HCT116 (cell line): Measurements from ENCODE around the gene IL9. TPM values are rescaled to one million over a fixed set of nuclear protein-coding genes. Genes with fewer than 3 reads are reported as not detected.

Experiments used
- ATAC-seq: fragments of 200-7000 bp; cut with Tn5 transposase; 2 replicates; pipeline ENCODE4 v1.9.1; 2020; ENCODE audit warnings: mild to moderate bottlenecking, moderate library complexity
- BruUV-seq: library from RNA; stranded (reverse); fragments of 400-500 nt; replicated peaks from 2 replicates; lab custom pipeline; 2021; lab: Mats Ljungman, UMichigan
- CTCF ChIA-PET: fragments of 300-600 bp; sonication (Branson Sonifier 250); formaldehyde crosslinking; loops from one replicate; lab custom pipeline; 2021; ENCODE audit warnings: antibody characterized with exemption; lab: Charles Lee
- POLR2A ChIA-PET: fragments of 300-600, 350-600 bp; sonication (Branson Sonifier 250); formaldehyde crosslinking; loops from one replicate; lab custom pipeline; 2021; ENCODE audit warnings: antibody characterized with exemption; lab: Charles Lee
- RAD21 ChIA-PET, 2 experiments: fragments of 300-600 bp; sonication (Branson Sonifier 250); formaldehyde crosslinking; loops; one replicate each; lab custom pipeline; 2023; ENCODE audit warnings: low total read pairs in 2 of 2; ENCODE audit not compliant: uncharacterized antibody in 2 of 2, unreplicated experiment in 2 of 2, low non-redundant PET in 1 of 2; lab: Charles Lee
- DNase-seq: peaks from one replicate; pipeline ENCODE4 v3.0.0-alpha.2; 2010; ENCODE audit warnings: low read depth, low spot score
- H2AFZ ChIP-seq: fragments of 200-600 bp; shearing (Covaris generic), sonication (generic); 2 replicates; pipeline ENCODE4 v1.6.1; 2017; ENCODE audit warnings: low read depth, mixed run types, mixed read lengths, antibody characterized with exemption, low read length; ENCODE audit not compliant: poor library complexity, severe bottlenecking
- H3K27ac ChIP-seq: 2 replicates; pipeline ENCODE4 v1.5.1; 2012; ENCODE audit warnings: low read depth, low read length
- H3K27me3 ChIP-seq: fragments of 200-600 bp; sonication (generic); 2 replicates; pipeline ENCODE4 v1.6.1; 2016; ENCODE audit warnings: mixed run types, low read length, mixed read lengths; ENCODE audit not compliant: insufficient read depth
- H3K36me3 ChIP-seq, 2 experiments: fragments of 200-500 bp in 1 of 2; fragments of 200-600 bp in 1 of 2; sonication (Bioruptor generic) in 1 of 2; sonication (generic) in 1 of 2; 2 replicates each; pipeline versions ENCODE4 v1.5.1 to v1.6.1; 2014 to 2016; ENCODE audit warnings: low read length in 2 of 2, inconsistent platforms in 1 of 2, mixed read lengths in 1 of 2, mixed run types in 1 of 2; ENCODE audit not compliant: insufficient read depth in 2 of 2, control insufficient read depth in 1 of 2
- H3K4me1 ChIP-seq, 2 experiments: fragments of 200-600 bp in 1 of 2; sonication (generic) in 1 of 2; 2 replicates each; pipeline versions ENCODE4 v1.5.1 to v1.6.1; 2012 to 2017; ENCODE audit warnings: low read length in 2 of 2, inconsistent platforms in 1 of 2, mild to moderate bottlenecking in 1 of 2, mixed read lengths in 1 of 2, mixed run types in 1 of 2, moderate library complexity in 1 of 2; ENCODE audit not compliant: insufficient read depth in 2 of 2, control insufficient read depth in 1 of 2
- H3K4me2 ChIP-seq: fragments of 200-600 bp; sonication (generic); 2 replicates; pipeline ENCODE4 v1.6.1; 2017; ENCODE audit warnings: mixed run types, low read length, mixed read lengths
- H3K4me3 ChIP-seq, 2 experiments: fragments of 200-600 bp in 1 of 2; sonication (generic) in 1 of 2; replicated peaks in 1 of 2; 2 replicates each; pipeline ENCODE4 v1.5.1; 2011 to 2016; ENCODE audit warnings: low read length in 2 of 2, control low read depth in 1 of 2, low read depth in 1 of 2, mild to moderate bottlenecking in 1 of 2, mixed read lengths in 1 of 2, mixed run types in 1 of 2
- H3K79me2 ChIP-seq: fragments of 200-600 bp; sonication (generic); 2 replicates; pipeline ENCODE4 v1.6.1; 2017; ENCODE audit warnings: mild to moderate bottlenecking, mixed run types, low read length, moderate library complexity, mixed read lengths; ENCODE audit not compliant: insufficient read depth
- H3K9ac ChIP-seq: fragments of 200-600 bp; sonication (generic); 2 replicates; pipeline ENCODE4 v1.6.1; 2016; ENCODE audit warnings: low read length, mixed read lengths
- H3K9me2 ChIP-seq: fragments of 200-600 bp; sonication (generic), shearing (Covaris generic); 2 replicates; pipeline ENCODE4 v1.6.1; 2017; ENCODE audit warnings: mixed run types, mild to moderate bottlenecking, moderate library complexity; ENCODE audit not compliant: insufficient read depth
- H3K9me3 ChIP-seq, 2 experiments: fragments of 200-500 bp in 1 of 2; fragments of 200-600 bp in 1 of 2; sonication (Bioruptor generic) in 1 of 2; sonication (generic) in 1 of 2; 2 replicates each; pipeline ENCODE4 v1.6.1; 2014 to 2017; ENCODE audit warnings: low read length in 2 of 2, mixed read lengths in 2 of 2, inconsistent platforms in 1 of 2, low read depth in 1 of 2, mild to moderate bottlenecking in 1 of 2, mixed run types in 1 of 2, moderate library complexity in 1 of 2; ENCODE audit not compliant: control insufficient read depth in 1 of 2, insufficient read depth in 1 of 2
- H4K20me1 ChIP-seq: fragments of 200-600 bp; sonication (generic), shearing (Covaris generic); 2 replicates; pipeline ENCODE4 v1.6.1; 2017; ENCODE audit warnings: mixed run types, mild to moderate bottlenecking, moderate library complexity; ENCODE audit not compliant: insufficient read depth
- ATF3 ChIP-seq: IDR thresholded peaks from 2 replicates; pipeline ENCODE4 v1.6.1; 2012
- CBX3 ChIP-seq: IDR thresholded peaks from 2 replicates; pipeline ENCODE4 v1.6.1; 2012; ENCODE audit warnings: low read depth
- CEBPB ChIP-seq: IDR thresholded peaks from 2 replicates; pipeline ENCODE4 v1.6.1; 2012; ENCODE audit warnings: low read depth
- CTCF ChIP-seq, 3 experiments: fragments of 200-600 bp in 1 of 3; sonication (generic) in 1 of 3; IDR thresholded peaks in 2 of 3; conservative IDR thresholded peaks in 1 of 3; 2 replicates each; pipeline ENCODE4 v1.5.1; 2012 to 2017; ENCODE audit warnings: low read depth in 2 of 3, low read length in 2 of 3, antibody characterized with exemption in 1 of 3, borderline replicate concordance in 1 of 3, control low read depth in 1 of 3, mild to moderate bottlenecking in 1 of 3, mixed read lengths in 1 of 3, mixed run types in 1 of 3, moderate library complexity in 1 of 3; ENCODE audit not compliant: insufficient read depth in 1 of 3
- EGR1 ChIP-seq: IDR thresholded peaks from 2 replicates; pipeline ENCODE4 v1.6.1; 2012; ENCODE audit warnings: low read depth
- ELF1 ChIP-seq: IDR thresholded peaks from 2 replicates; pipeline ENCODE4 v1.6.1; 2012; ENCODE audit warnings: low read depth, borderline replicate concordance
- EZH2 ChIP-seq: fragments of 200-600 bp; sonication (generic); IDR thresholded peaks from 2 replicates; pipeline ENCODE4 v1.6.1; 2017; ENCODE audit warnings: antibody characterized with exemption, mixed run types
- EZH2phosphoT487 ChIP-seq: fragments of 200-600 bp; IDR thresholded peaks from 2 replicates; pipeline ENCODE4 v1.6.1; 2018; ENCODE audit warnings: antibody characterized with exemption, borderline replicate concordance
- FOSL1 ChIP-seq: IDR thresholded peaks from 2 replicates; pipeline ENCODE4 v1.6.1; 2012; ENCODE audit warnings: low read depth
- JUND ChIP-seq: IDR thresholded peaks from 2 replicates; pipeline ENCODE4 v1.6.1; 2012
- POLR2A ChIP-seq: IDR thresholded peaks from 2 replicates; pipeline ENCODE4 v1.7.0; 2011; ENCODE audit warnings: borderline replicate concordance; ENCODE audit not compliant: insufficient read depth, insufficient read length; ENCODE audit errors: extremely low read depth
- POLR2AphosphoS5 ChIP-seq: IDR thresholded peaks from 2 replicates; pipeline ENCODE4 v1.6.1; 2011; ENCODE audit warnings: mild to moderate bottlenecking, low read depth, low read length, moderate library complexity
- RAD21 ChIP-seq: IDR thresholded peaks from 2 replicates; pipeline ENCODE4 v1.6.1; 2012; ENCODE audit warnings: low read depth, mild to moderate bottlenecking
- REST ChIP-seq: IDR thresholded peaks from 2 replicates; pipeline ENCODE4 v1.6.1; 2012; ENCODE audit warnings: low read depth
- SIN3A ChIP-seq: IDR thresholded peaks from 2 replicates; pipeline ENCODE4 v1.6.1; 2012; ENCODE audit warnings: low read depth
- SP1 ChIP-seq: IDR thresholded peaks from 2 replicates; pipeline ENCODE4 v1.6.1; 2012; ENCODE audit warnings: low read depth
- TCF7L2 ChIP-seq: IDR thresholded peaks from 2 replicates; pipeline ENCODE4 v1.7.0; 2011; ENCODE audit warnings: borderline replicate concordance, inconsistent platforms; ENCODE audit not compliant: insufficient read depth, insufficient read length; ENCODE audit errors: extremely low read depth
- YY1 ChIP-seq: IDR thresholded peaks from 2 replicates; pipeline ENCODE4 v1.6.1; 2011; ENCODE audit warnings: low read length, low read depth, moderate library complexity, mild to moderate bottlenecking; ENCODE audit not compliant: insufficient replicate concordance; ENCODE audit errors: extremely low read depth
- ZNF274 ChIP-seq: fragments of 200-500 bp; sonication (Bioruptor generic); IDR thresholded peaks from 2 replicates; pipeline ENCODE4 v1.6.1; 2014; ENCODE audit warnings: mild to moderate bottlenecking, low read depth, low read length, inconsistent platforms
- intact Hi-C: fragments of 100-400 bp; cut with micrococcal nuclease; formaldehyde crosslinking; loops from 2 replicates; pipeline ENCODE4 v1.10.0; 2022
- total RNA-seq: library from RNA; stranded (reverse); gene quantifications from one replicate; pipeline ENCODE4 v1.2.1, GENCODE V29; 2021; ENCODE audit not compliant: unreplicated experiment

The IL9 gene
- total RNA-seq, 1 experiment from 2014 or later: not detected

GRCh38 chr5:135877570-135878155 is 18.0 kb downstream of the IL9 start (continued):
- no peak for TF ChIP-seq POLR2AphosphoS5

GRCh38 chr5:135876146-135876545 is 19.5 kb downstream of the IL9 start:
- Histone ChIP-seq H3K9me3 (no peaks in the 10 kb centered on the region), H3K4me3 (no peak overlapping the region), H3K9ac (no peak overlapping the region), H3K27ac (no peak overlapping the region), H3K36me3 (no peaks in the 10 kb centered on the region), H3K4me1 (peaks cover 12 to 13% of the 10 kb centered on the region in 2 experiments; a peak in 3 of 4 replicates), H3K27me3 (no peaks in the 10 kb centered on the region), H4K20me1 (no peaks in the 10 kb centered on the region), H3K79me2 (no peaks in the 10 kb centered on the region), H3K9me2 (no peaks in the 10 kb centered on the region), H2AFZ (no peak overlapping the region), H3K4me2 (no peak overlapping the region)
- ATAC-seq (no peak), DNase-seq (no peak)
- TF ChIP-seq CTCF (IDR thresholded peaks at IDR 0.05 in 2 of 3, conservative IDR thresholded peaks at IDR 0.05 in 1 of 3; ENCODE audit: borderline replicate concordance in 1 of 3, insufficient read depth in 1 of 3, low read depth in 2 of 3, low read length in 2 of 3) (no peak), YY1 (no peak), SIN3A (no peak), JUND (no peak), EGR1 (no peak), CEBPB (no peak), CBX3 (no peak), FOSL1 (no peak), TCF7L2 (no peak), ELF1 (no peak), POLR2A (no peak), EZH2phosphoT487 (no peak), EZH2 (no peak), POLR2AphosphoS5 (no peak), SP1 (no peak), ZNF274 (no peak), ATF3 (no peak), REST (no peak), RAD21 (no peak)
- ChIA-PET POLR2A (no interaction called here), CTCF (no interaction called here), RAD21 (no interaction called here)
- BruUV-seq: no TSS peak
- intact Hi-C loops: no loop called here
